GM18511 (cell line): Measurements from ENCODE around the gene SDC1.

Source experiments
- ATAC-seq: cut with Tn5 transposase; IDR thresholded peaks from one replicate; pipeline ENCODE4 v1.9.1; 2021; ENCODE audit warnings: mild to moderate bottlenecking, moderate library complexity; ENCODE audit not compliant: unreplicated experiment

The SDC1 gene

DNA sequence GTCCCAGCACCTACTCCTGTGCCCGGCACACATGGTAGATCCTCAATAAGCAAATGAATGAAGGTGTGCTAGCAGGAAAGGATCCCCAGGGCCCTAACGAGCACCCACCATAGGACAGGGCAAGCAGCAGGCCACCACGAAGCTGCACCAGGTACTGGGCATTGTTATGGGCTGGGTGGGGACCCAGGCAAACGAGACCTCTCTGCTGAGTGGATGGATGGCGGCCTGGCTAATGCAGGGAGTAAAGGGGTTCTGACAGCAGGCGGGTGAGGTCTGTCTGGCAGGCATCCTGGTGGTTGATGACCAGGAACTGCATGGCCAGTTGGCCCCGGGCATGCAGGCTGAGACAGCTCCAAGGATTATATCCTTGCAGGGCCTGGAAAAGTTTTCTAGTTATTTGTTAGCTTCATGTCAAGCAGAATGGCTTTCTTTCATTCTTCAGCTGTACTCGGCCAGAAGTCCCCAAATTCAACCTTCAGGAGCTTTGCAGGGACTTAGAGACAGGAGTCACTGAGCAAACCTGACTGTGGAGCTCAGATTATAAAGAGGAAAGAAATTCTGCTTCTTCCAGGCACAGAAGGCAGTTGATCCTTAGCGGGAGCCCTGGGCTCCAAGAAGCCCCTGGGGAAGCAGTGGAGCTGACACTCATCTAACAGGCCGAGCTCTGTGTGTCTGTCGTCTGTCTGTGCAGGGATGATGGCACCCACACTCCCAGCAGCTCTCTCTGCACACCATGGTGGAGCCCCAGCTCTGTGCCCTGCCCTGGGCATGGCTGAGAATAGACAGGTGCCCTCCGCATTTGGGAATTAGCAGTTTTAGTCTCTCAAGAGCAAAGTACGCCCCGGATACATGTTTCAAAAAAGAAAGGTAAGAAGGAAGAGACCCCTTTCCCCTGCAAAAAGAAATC lies 51.2 kb downstream of the SDC1 start:
- ATAC-seq, result no peak

DNA sequence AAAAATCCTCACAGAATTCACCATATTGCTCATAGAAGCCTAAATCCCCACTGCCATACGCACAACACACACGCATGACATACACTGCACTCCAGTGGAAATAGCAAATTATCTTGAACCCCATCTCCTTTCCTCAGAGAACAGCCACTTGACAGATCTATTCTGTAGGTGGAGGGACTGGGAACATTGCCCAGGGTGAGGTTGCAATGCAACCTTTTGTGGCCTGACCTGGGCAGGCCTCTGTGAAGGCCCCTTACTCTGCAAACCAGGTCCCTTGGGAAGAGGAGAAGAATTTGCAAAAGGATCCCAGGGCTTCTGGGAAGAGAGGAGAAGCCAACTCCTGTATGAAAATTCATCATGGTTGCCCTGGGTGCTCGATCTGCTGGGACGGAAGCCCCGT lies 51.9 kb downstream of the SDC1 start:
- no peak for ATAC-seq

DNA sequence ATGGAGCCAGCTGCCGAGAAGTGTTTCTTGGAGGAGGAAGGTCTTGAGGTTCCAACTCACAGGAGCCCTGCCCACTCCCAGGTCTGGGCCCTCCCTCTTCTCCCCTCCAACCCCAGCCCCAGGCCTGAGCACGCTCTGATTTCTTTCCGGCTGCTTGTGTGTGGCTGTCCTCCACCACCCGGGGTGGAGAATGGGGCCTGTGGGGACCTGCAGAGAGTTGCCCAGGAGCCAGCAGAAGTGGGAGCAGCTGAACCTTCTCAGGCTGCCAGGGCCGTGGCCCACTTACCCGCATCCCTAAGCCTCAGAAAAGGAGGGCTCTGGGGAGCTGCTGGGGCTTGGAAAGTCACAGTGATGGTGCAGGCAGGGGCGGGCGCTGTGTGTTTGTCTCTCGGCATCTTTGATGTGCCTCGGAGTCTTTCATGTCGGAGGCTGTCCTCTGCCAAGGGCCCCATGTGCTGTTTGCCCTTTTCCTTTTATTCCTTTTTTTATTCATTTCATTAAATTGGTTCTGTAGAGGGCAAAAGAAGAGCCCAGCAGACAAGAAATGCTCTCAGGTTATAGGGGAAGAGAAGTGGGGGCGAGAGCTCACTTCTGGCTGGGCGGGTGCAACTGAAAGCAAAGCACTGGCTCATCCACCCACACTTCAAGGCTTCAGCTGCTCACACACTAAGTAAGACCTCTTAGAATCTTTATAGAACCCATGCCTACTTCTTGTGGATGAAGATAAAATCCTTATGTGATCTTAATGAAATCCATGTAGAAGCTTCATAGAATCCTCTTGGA lies 52.5 kb downstream of the SDC1 start:
- ATAC-seq, result no peak

DNA sequence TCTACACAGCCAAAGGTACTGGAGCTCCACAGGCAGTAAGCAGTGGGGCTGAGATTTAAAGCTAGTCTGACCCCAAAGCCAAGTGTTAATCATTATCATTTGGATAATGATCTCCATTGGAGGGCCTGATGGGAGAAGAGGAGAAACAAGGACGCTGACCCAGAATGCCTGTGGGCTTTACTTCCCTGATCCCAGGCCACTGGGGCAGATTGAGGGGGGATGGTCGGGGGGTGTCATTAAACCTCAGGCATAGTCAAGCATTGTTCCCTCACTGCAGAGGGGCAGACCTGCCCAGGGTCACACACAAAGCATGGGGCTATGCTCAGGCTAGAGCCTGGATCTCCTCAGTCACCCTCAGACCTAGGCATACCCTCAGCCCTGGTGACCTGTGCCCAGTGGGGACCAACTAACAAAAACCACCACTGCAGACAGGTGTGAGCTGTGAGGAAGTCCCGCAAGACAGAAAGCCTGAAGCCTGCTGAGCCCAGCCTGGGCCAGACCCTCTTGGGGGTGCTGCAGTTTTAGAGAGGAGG lies 53.4 kb downstream of the SDC1 start:
- ATAC-seq, result no peak

DNA sequence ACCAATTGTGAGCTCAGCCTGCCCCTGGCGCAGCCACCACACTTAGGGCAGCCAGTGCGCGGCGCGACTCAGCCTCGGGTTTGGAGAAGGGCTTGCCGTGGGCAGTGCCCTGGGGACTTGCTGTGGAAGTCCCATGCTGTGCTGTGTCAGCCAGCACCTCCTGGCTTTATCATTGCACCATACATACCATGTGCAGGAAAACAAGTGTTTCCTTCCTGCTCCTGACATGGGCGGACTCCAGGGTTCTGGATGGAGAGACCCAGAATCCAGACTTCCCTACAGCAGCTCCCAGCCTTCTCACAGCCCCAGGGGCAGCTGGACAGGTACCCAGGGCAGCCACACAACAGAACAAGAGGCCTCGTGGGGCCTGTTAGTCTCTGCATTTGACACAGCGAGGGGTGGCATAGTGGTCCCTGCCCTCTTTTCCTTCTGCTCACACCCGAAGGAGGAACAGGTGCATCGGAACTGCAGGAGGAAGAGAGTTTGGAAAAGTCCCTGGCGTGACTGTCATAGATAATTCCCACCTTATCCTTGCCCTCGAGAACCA lies 54.2 kb downstream of the SDC1 start:
- ATAC-seq, result no peak

DNA sequence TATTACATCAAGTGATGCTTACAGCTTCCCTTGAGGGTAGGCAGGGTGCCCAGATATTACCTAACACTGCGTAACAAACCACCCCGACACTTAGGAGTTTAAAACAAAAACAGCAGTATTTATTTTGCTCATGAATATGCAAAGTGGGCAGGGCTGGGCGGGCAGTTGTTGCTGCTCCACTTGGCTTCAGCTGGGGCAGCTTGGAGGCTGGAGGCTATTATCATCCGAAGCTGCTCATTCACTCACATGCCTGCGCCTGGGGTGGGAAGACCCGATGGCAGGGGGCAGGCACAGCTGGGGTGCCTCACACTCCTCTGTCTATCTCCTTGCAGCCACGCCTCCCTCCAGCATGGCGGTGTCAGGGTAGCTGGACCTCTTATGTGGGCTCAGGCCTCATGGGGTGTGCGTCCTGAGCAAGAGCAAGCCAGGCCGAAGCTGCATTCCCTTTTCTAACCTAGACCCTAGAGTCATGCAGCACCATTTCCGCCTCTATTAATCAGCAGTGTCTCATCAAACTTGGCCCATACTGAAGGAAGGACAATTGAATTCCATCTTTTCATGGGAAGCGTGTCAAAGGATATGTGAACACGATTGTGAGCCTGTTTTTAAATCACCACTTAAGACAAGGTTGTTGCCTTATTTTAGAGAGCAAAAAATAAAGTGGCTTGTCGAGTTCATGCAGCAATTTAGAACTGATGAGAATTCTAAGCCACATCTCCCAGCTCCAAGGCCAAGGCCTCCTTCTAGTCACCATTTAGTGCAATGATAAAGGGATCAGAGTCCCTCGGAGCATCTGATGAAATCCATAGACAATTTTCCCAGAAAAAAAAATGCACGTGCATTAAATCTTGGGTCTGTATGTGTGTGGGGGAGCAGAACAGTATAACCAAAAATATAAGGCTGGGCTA lies 54.9 kb downstream of the SDC1 start:
- no peak for ATAC-seq

DNA sequence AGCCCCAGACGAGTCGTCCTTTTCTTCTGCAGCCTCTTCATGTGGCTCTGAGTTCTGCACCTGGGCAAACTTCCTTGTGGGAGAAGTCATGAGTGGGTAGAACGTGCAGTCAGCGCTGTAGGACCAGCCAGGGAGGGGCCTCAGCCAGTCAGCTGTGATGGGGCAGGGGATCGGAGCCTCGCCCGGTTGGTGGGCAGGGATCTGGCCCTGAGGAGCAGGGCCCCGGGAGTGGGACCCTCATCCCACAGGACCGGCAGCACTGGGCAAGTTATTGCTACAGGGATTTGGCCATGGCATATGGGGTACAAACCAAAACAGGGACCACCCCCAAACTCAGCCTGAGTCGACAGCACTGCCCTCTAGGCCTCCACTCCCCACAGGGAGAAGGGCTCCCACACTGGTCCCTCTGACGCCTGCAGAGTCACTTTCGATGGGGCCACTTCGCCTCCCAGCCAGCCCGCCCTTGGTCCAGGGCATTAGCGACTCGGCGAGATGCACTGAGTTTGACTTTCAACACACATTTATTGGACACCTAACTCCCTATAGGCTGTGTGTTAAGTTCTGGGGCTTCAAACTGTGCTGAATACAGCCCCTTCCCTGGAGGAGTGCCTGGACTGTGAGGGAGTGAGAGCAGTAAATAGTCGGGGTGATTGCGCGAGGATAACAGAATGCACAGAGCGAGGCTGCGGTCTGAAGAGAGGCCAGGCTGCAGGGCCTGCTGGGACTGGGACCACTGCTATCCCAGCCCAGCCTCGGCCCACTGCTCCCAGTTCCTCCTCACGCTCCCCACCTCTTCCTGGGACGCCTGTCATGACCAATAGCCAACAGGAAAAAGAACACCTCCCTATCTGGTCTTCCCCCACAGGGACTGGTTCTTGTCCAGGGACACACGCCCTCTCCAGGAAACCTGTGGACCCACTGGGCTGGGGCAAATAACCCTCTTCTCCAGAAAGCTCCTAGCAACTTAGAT lies 55.9 kb downstream of the SDC1 start:
- no peak for ATAC-seq

DNA sequence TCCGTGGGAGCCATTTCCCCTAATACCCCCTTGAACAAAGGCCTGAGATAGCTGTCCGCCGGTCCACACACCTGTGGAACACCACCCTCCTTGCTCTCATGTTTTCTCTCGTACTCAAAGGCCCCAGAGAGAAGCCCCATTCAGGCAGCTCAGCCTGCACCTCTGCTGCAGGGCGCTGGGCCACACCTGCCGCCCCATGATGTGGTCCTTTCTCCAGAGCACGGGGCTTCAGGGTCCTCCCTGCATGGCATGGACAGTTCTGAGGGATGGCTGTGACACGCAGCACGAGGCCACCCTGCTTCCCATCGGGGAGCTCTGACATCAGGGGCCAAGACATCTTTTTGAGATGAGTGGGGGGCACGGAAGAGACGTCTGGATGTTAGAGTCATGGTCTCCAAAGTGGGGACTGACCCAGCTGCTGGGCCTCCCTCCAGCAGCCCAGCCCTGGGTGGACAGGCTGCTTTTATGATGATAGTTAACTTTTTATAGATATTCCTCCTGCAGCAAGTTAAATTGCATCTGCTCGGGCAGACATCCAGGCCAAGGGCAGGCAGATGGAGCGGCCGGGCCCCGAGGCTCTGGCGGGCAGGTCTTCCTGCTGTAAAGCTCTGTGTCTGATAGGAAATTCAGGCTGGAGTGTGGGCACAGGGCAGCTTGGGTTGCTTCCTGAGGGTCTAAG lies 56.7 kb downstream of the SDC1 start:
- no peak for ATAC-seq

DNA sequence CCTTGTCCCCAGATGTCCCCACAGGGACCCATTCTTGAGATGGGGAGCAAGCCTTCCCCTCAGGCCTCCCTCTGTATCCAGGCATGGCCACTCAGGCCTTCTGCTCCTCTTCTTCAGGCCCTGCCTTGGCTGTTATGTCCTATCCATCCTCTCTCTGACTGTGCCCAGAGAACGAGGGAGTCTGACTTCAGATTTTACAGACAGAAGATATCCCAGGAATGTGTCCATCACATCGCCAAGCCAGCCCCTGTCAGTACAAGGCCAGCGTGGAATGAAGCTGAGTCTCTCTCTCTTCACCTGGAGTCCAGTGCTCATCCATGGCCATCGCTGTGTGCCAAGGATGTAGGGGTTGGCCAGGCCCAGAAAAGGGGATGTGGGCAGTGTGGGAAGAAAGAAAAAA lies 57.6 kb downstream of the SDC1 start:
- no peak for ATAC-seq

DNA sequence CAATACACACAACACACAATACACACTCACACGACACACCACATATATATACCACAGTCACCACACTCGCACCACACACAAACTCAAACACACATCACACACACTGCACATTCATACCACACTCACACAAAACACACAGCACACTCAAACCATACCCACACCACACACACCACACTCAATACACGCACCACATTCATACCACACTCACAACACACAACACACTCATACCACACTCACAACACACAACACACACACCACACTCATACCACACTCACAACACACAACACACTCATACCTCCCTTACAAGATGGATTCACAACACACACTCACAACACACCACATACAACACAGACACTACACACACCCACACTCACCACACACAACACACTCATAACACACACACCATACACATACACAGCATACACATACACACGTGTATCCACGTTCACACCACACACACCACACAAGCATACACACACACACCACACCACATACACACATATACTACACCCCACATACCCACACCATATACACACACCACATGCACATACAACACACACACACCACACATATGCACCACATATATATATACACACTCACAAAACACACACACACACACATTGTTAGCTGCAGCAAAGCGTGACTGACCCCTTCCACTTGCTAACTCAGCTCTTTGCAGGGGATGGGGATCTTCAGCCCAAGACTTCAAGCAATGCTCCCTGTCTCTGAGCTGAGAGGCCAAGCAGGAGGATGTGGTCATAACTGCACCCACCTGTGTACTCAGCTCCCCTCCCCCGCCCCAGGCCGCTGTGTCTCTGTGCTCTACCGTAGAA lies 59.0 kb downstream of the SDC1 start:
- ATAC-seq, result peak; percentile 56

DNA sequence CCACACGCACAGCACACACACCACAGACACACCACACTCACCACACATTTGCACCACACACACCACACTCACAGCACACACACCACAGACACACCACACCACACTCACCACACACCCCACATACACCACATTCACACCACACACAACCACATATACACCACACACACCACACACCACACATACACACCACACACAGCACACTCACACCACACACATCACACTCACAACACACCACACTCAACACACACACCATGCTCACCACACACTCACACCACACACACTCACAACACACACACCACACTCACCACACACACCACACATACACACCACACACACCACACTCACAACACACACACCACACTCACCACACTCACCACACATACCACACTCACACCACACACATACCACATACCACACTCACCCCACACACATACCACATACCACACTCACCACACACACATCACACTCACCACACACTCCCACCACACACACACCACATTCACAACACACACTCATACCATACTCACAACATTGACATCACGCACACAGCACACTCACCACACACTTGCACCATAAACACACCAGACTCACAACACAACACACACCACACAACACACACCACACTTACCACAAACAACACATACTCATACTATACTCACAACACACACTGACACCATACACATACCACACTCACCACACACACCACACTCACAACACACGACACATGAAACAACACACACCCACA lies 60.0 kb downstream of the SDC1 start:
- no peak for ATAC-seq

DNA sequence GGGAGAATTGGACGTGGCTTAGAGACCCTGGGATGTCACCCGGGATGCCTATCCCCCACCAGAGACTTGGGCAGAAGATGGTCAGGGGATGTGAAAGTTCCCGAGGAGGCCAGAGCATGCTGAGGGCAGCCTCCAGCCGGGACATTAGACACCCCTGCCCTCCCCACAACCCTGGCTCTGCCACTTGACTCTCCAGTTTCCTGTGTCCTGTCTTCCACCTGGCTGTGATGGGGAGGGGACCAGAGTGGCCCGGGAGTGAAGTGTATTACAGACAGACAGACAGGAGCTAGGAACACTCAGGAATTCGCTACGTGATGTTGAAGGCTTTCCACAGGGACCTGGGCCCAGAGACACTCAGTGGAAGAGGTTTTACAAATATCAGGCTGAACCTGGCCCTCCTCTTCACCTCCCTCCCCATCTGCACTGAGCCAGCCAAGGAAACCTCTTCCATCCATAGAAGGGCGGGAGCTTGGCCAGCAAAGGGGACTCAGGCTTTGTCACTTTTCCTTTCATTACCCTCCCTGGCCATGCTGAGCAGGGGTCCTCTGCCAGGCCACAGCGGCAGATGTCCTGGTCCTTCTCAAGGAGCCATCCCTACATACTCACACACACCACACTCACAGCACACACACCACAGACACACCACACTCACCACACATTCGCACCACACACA lies 60.7 kb downstream of the SDC1 start:
- ATAC-seq, result no peak

DNA sequence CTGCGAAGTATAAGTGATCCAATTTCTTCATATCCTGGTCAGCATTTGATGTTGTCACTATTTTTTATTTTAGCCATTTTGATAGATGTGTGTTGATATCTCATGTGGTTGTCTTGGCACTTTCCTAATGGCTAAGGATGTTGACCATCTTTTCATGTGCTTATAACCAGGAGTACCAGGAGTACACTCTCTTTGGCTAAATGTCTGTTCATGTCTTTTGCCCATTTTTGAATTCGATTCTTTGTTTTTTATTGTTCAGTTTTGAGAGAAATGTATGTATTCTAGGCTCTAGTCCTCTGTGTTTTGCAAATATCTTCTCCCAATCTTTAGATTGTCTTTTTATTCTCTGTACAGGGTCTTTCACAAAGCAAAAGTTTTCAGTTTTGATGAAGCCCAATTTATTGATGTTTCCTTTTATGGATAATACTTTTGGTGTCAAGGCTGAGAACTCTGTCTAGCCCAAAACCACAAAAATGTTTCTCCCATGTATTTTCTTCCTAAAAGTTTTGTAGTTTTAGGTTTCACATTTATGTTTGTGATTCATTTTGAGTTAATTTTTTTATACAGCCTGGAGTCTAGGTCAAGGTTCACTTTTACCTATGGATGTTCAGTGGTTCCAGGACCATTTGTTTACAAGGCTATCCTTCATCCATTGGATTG lies 65.4 kb downstream of the SDC1 start:
- ATAC-seq, result no peak

DNA sequence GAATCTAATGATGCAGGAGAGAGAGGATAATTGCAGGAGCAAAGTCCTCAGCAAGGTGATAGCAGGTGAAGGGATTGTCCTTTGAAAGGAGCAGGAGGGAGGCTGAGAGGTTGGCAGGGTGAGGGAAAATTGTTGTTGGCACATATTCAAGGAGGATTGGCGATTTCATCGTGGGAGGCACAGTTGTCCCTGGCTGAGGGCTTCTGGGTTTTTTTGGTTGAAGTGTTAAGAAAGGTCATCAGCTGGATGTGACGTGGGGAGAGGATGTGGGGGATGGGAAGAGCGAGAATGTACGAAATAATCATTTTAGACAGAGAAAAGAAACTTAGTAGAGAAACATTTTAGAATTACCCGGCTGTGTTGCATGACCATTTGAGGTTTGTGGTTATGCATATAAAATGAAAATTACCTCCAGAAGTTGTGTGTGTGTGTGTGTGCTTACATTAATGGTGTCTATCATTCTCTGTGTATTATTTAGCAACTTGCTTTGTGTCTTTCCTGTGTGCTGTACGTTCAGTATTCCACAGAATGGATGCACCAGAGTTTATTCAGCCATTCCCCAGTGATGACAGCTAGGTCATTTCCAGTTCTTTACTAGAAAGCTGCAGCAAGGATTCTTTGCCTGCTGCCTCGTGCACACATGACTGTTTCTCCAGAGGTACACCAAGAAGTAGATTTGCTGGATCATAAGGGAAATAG lies 67.6 kb downstream of the SDC1 start:
- peak; percentile 62 for ATAC-seq

DNA sequence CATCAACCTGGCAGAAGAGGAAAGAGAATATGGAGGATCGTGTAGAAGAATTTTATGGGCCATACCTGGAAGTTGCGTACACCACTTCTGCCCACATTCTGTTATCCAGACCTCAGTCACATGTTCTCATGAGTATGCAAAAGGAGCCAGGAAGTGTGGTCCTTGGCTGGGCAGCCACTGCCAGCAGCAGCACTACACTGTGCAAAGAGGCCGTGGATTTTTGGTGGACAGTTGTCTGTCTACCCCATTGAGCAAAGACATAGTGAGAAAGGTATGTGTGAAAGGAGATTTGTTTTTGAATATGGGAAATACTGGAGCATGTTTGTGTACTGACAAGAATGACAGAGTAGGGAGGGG lies 68.1 kb downstream of the SDC1 start:
- ATAC-seq, result peak; percentile 31
